A549 (cell line): ENCODE results near the gene SLC25A17. TPM values are rescaled to one million over a fixed set of nuclear protein-coding genes. Genes with fewer than 3 reads are reported as not detected.

Experiments used
- ATAC-seq, 2 experiments: fragments of 200-7000 bp in 1 of 2; fragments of >200 bp in 1 of 2; cut with Nextera tagmentation in 1 of 2; cut with Tn5 transposase in 1 of 2; 3 replicates each; pipeline versions ENCODE4 v1.8.0 to v1.9.1; 2018 to 2020; ENCODE audit warnings: mild to moderate bottlenecking in 1 of 2, moderate library complexity in 1 of 2
- CTCF ChIA-PET: fragments of 300-600 bp; sonication (Branson Sonifier 250); formaldehyde crosslinking; extraction: SDS; loops from one replicate; lab custom pipeline; 2021; ENCODE audit warnings: antibody characterized with exemption, inconsistent platforms; lab: Yijun Ruan, JAX
- POLR2A ChIA-PET: fragments of 350-600 bp; formaldehyde crosslinking; extraction: SDS; loops from one replicate; lab custom pipeline; 2021; ENCODE audit warnings: antibody characterized with exemption, inconsistent platforms; lab: Yijun Ruan, JAX
- DNase-seq, 2 experiments: peaks; one replicate each; pipeline versions ENCODE4 v3.0.0 to v3.0.0-alpha.2; 2011 to 2016; ENCODE audit warnings: low read depth in 1 of 2, low spot score in 1 of 2
- FAIRE-seq: peaks from 2 replicates; lab custom pipeline; 2011; peaks lifted over from hg19 to GRCh38; lab: Jason Lieb, UNC
- H3K27ac ChIP-seq, 2 experiments: fragments of >200 bp; sonication (Bioruptor Twin); formaldehyde crosslinking; 3 replicates each; pipeline ENCODE4 v1.5.1; 2016 to 2017
- H3K4me1 ChIP-seq: fragments of >200 bp; sonication (Bioruptor Twin); formaldehyde crosslinking; 3 replicates; pipeline ENCODE4 v1.6.1; 2016
- H3K4me2 ChIP-seq: fragments of >200 bp; sonication (Bioruptor Twin); formaldehyde crosslinking; 3 replicates; pipeline ENCODE4 v1.6.1; 2016
- H3K4me3 ChIP-seq: fragments of >200 bp; sonication (Bioruptor Twin); formaldehyde crosslinking; 3 replicates; pipeline ENCODE4 v1.5.1; 2016
- H3K9me3 ChIP-seq: fragments of >200 bp; sonication (Bioruptor Twin); formaldehyde crosslinking; 3 replicates; pipeline ENCODE4 v1.6.1; 2016
- ATOH8 ChIP-seq: fragments of 250-450 bp; sonication (Bioruptor Pico); IDR thresholded peaks from 2 replicates; pipeline ENCODE4 v1.5.0; 2020; ENCODE audit warnings: low read depth, mild to moderate bottlenecking, moderate library complexity
- BHLHE40 ChIP-seq: IDR thresholded peaks from 2 replicates; pipeline ENCODE4 v1.6.1; 2012; ENCODE audit warnings: low read depth, low read length, inconsistent platforms
- CBX8 ChIP-seq: fragments of 200-600 bp; sonication (generic); IDR thresholded peaks from 2 replicates; pipeline ENCODE4 v1.6.1; 2016
- CEBPB ChIP-seq, 2 experiments: fragments of >200 bp in 1 of 2; sonication (Bioruptor Twin) in 1 of 2; formaldehyde crosslinking in 1 of 2; IDR thresholded peaks; 2 replicates each; pipeline ENCODE4 v1.6.1; 2012 to 2016
- CHD2 ChIP-seq: fragments of 150-350 bp; IDR thresholded peaks from 2 replicates; pipeline ENCODE4 v1.6.1; 2014; ENCODE audit warnings: low read length; ENCODE audit not compliant: partially characterized antibody
- EHF ChIP-seq: fragments of 250-450 bp; sonication (Bioruptor Pico); IDR thresholded peaks from 2 replicates; pipeline ENCODE4 v1.5.0; 2020; ENCODE audit warnings: mild to moderate bottlenecking
- EHMT2 ChIP-seq: fragments of 200-600 bp; sonication (generic); IDR thresholded peaks from 2 replicates; pipeline ENCODE4 v1.6.1; 2016; ENCODE audit warnings: antibody characterized with exemption, low read depth, mild to moderate bottlenecking, moderate library complexity
- FOSB ChIP-seq: fragments of 250-450 bp; sonication (Bioruptor Pico); IDR thresholded peaks from 2 replicates; pipeline ENCODE4 v1.5.0; 2020; ENCODE audit warnings: mild to moderate bottlenecking, moderate library complexity
- FOXS1 ChIP-seq: fragments of 250-450 bp; sonication (Bioruptor Pico); IDR thresholded peaks from 2 replicates; pipeline ENCODE4 v1.5.0; 2020; ENCODE audit warnings: mild to moderate bottlenecking, moderate library complexity
- GATA3 ChIP-seq: IDR thresholded peaks from 2 replicates; pipeline ENCODE4 v1.6.1; 2012; ENCODE audit warnings: borderline replicate concordance
- HDAC2 ChIP-seq: fragments of 200-600 bp; sonication (generic); IDR thresholded peaks from 2 replicates; pipeline ENCODE4 v1.6.1; 2016
- HES2 ChIP-seq: fragments of >200 bp; sonication (Bioruptor Twin); formaldehyde crosslinking; IDR thresholded peaks from 2 replicates; pipeline ENCODE4 v1.6.1; 2016
- HEYL ChIP-seq: fragments of 250-450 bp; sonication (Bioruptor Pico); IDR thresholded peaks from 2 replicates; pipeline ENCODE4 v1.8.0; 2021; ENCODE audit warnings: mild to moderate bottlenecking, moderate library complexity
- JUN ChIP-seq, 2 experiments: fragments of >200 bp; sonication (Bioruptor Twin); formaldehyde crosslinking; IDR thresholded peaks; 2 replicates in 1 of 2; 3 replicates in 1 of 2; pipeline ENCODE4 v1.6.1; 2016 to 2017
- KDM1A ChIP-seq: fragments of 200-600 bp; sonication (generic); IDR thresholded peaks from 2 replicates; pipeline ENCODE4 v1.6.1; 2016; ENCODE audit warnings: low read depth, mild to moderate bottlenecking
- KDM5A ChIP-seq: fragments of 200-600 bp; sonication (generic); IDR thresholded peaks from 2 replicates; pipeline ENCODE4 v1.6.1; 2016; ENCODE audit warnings: antibody characterized with exemption, mild to moderate bottlenecking
- MAFK ChIP-seq: fragments of 450-650 bp; IDR thresholded peaks from 2 replicates; pipeline ENCODE4 v1.6.1; 2014; ENCODE audit not compliant: partially characterized antibody
- MAZ ChIP-seq: fragments of 150-350 bp; IDR thresholded peaks from 2 replicates; pipeline ENCODE4 v1.6.1; 2014; ENCODE audit warnings: antibody characterized with exemption, low read depth, low read length, borderline replicate concordance
- PBX3 ChIP-seq: IDR thresholded peaks from 2 replicates; pipeline ENCODE4 v1.6.1; 2012
- PHF8 ChIP-seq: fragments of 200-600 bp; sonication (generic); IDR thresholded peaks from 2 replicates; pipeline ENCODE4 v1.6.1; 2016; ENCODE audit warnings: low read depth, mild to moderate bottlenecking, antibody characterized with exemption, moderate library complexity, borderline replicate concordance
- POLR2A ChIP-seq: IDR thresholded peaks from 2 replicates; pipeline ENCODE4 v1.6.1; 2012; ENCODE audit warnings: mild to moderate bottlenecking, low read length
- RARB ChIP-seq: fragments of 250-450 bp; sonication (Bioruptor Pico); IDR thresholded peaks from 2 replicates; pipeline ENCODE4 v1.8.0; 2021; ENCODE audit warnings: mild to moderate bottlenecking, moderate library complexity
- RCOR1 ChIP-seq: fragments of 150-350 bp; IDR thresholded peaks from 2 replicates; pipeline ENCODE4 v1.6.1; 2014; ENCODE audit warnings: antibody characterized with exemption, low read length, low read depth
- RFX5 ChIP-seq: fragments of 450-650 bp; IDR thresholded peaks from 2 replicates; pipeline ENCODE4 v1.7.1; 2014; ENCODE audit warnings: antibody characterized with exemption, mild to moderate bottlenecking, moderate library complexity
- RNF2 ChIP-seq: fragments of 200-600 bp; sonication (generic); IDR thresholded peaks from 2 replicates; pipeline ENCODE4 v1.6.1; 2016; ENCODE audit warnings: low read depth, mild to moderate bottlenecking, antibody characterized with exemption, moderate library complexity, borderline replicate concordance
- TFCP2L1 ChIP-seq: fragments of 250-450 bp; sonication (Bioruptor Pico); IDR thresholded peaks from 2 replicates; pipeline ENCODE4 v1.5.0; 2021; ENCODE audit warnings: mild to moderate bottlenecking
- USF2 ChIP-seq: fragments of 450-650 bp; IDR thresholded peaks from 2 replicates; pipeline ENCODE4 v1.6.1; 2014; ENCODE audit warnings: antibody characterized with exemption
- ZC3H11A ChIP-seq: fragments of 450-650 bp; IDR thresholded peaks from 2 replicates; pipeline ENCODE4 v1.6.1; 2014; ENCODE audit warnings: antibody characterized with exemption, mild to moderate bottlenecking
- ZFP36 ChIP-seq: fragments of 450-650 bp; IDR thresholded peaks from 2 replicates; pipeline ENCODE4 v1.6.1; 2014; ENCODE audit warnings: borderline replicate concordance; ENCODE audit not compliant: partially characterized antibody
- ZSCAN20 ChIP-seq: fragments of 250-450 bp; sonication (Bioruptor Pico); IDR thresholded peaks from 2 replicates; pipeline ENCODE4 v1.8.0; 2022; ENCODE audit warnings: mild to moderate bottlenecking, moderate library complexity
- WGBS: methylation state at CpG from one replicate; pipeline ENCODE4 v1.1.6; 2017; ENCODE audit errors: missing lambda C conversion rate; 5-methylcytosine and 5-hydroxymethylcytosine counted together
- polyA plus RNA-seq, 4 experiments: library from polyadenylated mRNA; depleted of rRNA in 3 of 4; stranded (reverse); fragments of >200 nt; fragmentation: RNase III in 1 of 4; extraction: RNeasy Plus Mini Kit Qiagen cat#74134 plus additional on column Dnase treatment in 1 of 4; gene quantifications; 2 replicates in 3 of 4; 3 replicates in 1 of 4; pipeline ENCODE4 v1.2.3, GENCODE V29; 2011 to 2017

The SLC25A17 gene
- polyA plus RNA-seq, 2 of the 4 experiments (the other 2 are of a cell fraction), result 19.9 to 33.7 TPM

GRCh38 chr22:40769761-40770160 is 49.4 kb downstream of the SLC25A17 start:
- no peaks in the 10 kb centered on the region for H3K4me1 ChIP-seq
- FAIRE-seq (no peak), ATAC-seq (no peak), DNase-seq (no peak)
- 86% methylated on average over 6 of the region's 6 CpGs for WGBS
- no peak overlapping the region for H3K4me3 ChIP-seq
- TF ChIP-seq ZFP36, result no peak
- no peak for TF ChIP-seq PBX3
- no peak for TF ChIP-seq BHLHE40
- no peak for TF ChIP-seq GATA3
- TF ChIP-seq PHF8, result no peak
- TF ChIP-seq CBX8, result no peak
- TF ChIP-seq TFCP2L1 (CRISPR knock-in tag), result no peak
- no peak for TF ChIP-seq RARB (CRISPR knock-in tag)
- H3K9me3 ChIP-seq, result no peaks in the 10 kb centered on the region
- H3K27ac ChIP-seq, result no peak overlapping the region
- ChIA-PET POLR2A (no interaction called here), CTCF (interaction anchor here (0.5 to 2.6 kb wide), 2 partner anchors 10 to 87 kb away, joined by 4 to 12 read pairs; no protein-coding TSS in a partner anchor)
- H3K4me2 ChIP-seq, result no peak overlapping the region

- no peaks in the 10 kb centered on the region for H3K9me3 ChIP-seq
- no peak overlapping the region for H3K4me3 ChIP-seq
- CTCF ChIA-PET, result interaction anchor here (1.1 to 2.6 kb wide), 4 partner anchors 8 to 110 kb away, joined by 3 to 12 read pairs (median 8); no protein-coding TSS in a partner anchor
- ATAC-seq (no peak), FAIRE-seq (no peak), DNase-seq (no peak)
- no peak overlapping the region for H3K27ac ChIP-seq
- POLR2A ChIA-PET, result no interaction called here
- no peak for TF ChIP-seq KDM5A
- TF ChIP-seq EHF (CRISPR knock-in tag), result no peak
- no peak for TF ChIP-seq EHMT2
- no peak for TF ChIP-seq RNF2
- no peak for TF ChIP-seq ZSCAN20 (CRISPR knock-in tag)
- no peak for TF ChIP-seq PHF8
- TF ChIP-seq MAZ, result no peak
- TF ChIP-seq HES2, result no peak
- no peak for TF ChIP-seq RFX5
- TF ChIP-seq USF2, result no peak
- no peak for TF ChIP-seq RCOR1
- no peak for TF ChIP-seq MAFK
- TF ChIP-seq HEYL (CRISPR knock-in tag), result no peak
- TF ChIP-seq POLR2A, result no peak
- TF ChIP-seq JUN (IDR thresholded peaks at IDR 0.05), result no peak
- no peak for TF ChIP-seq FOSB (CRISPR knock-in tag)
- H3K4me1 ChIP-seq, result no peaks in the 10 kb centered on the region
- WGBS, result 93% methylated on average over 1 of the region's 1 CpG
- no peak overlapping the region for H3K4me2 ChIP-seq
Observed at GRCh38 chr22:40768206-40768605, 50.9 kb downstream of the SLC25A17 start.

- no peaks in the 10 kb centered on the region for H3K9me3 ChIP-seq
- POLR2A ChIA-PET, result no interaction called here
- ATAC-seq, result no peak
- CTCF ChIA-PET, result interaction anchor here (0.6 to 1.6 kb wide), 3 partner anchors 11 to 272 kb away, joined by 3 to 7 read pairs (median 6); no protein-coding TSS in a partner anchor
- TF ChIP-seq MAFK, result no peak
- TF ChIP-seq CEBPB (IDR thresholded peaks at IDR 0.05), result no peak
- no peak for TF ChIP-seq GATA3
- TF ChIP-seq ZC3H11A, result no peak
- TF ChIP-seq ATOH8 (CRISPR knock-in tag), result no peak
- no peak for TF ChIP-seq HDAC2
- TF ChIP-seq FOXS1 (CRISPR knock-in tag), result no peak
- no peak for TF ChIP-seq KDM1A
- no peak for TF ChIP-seq EHMT2
- TF ChIP-seq CHD2, result no peak
- FAIRE-seq, result no peak
- WGBS, result 100% methylated on average over 2 of the region's 2 CpGs
- H3K4me1 ChIP-seq, result no peaks in the 10 kb centered on the region
- no peak overlapping the region for H3K27ac ChIP-seq
- H3K4me3 ChIP-seq, result no peak overlapping the region
- no peak overlapping the region for H3K4me2 ChIP-seq
- DNase-seq, result no peak
Observed at GRCh38 chr22:40766956-40767355, 52.2 kb downstream of the SLC25A17 start.
